Transverse colon (tissue), 4 donors: Measurements from ENCODE around the gene WFIKKN2. TPM values are rescaled to one million over a fixed set of nuclear protein-coding genes. Genes with fewer than 3 reads are reported as not detected.

ENCODE experiments used
- DNase-seq: peaks from one replicate; pipeline ENCODE4 v3.0.0-alpha.2; 2019
- H3K27ac ChIP-seq, 4 donors: fragments of 200-600 bp; sonication (generic); 2 replicates each; pipeline ENCODE4 v1.5.1; 2016 to 2018; ENCODE audit warnings: inconsistent platforms in 4 of 4
- H3K27me3 ChIP-seq: fragments of 200-600 bp; sonication (generic); 2 replicates; pipeline ENCODE4 v1.5.1; 2017; ENCODE audit warnings: inconsistent platforms
- H3K36me3 ChIP-seq, 4 donors: fragments of 200-600 bp; sonication (generic); 2 replicates each; pipeline ENCODE4 v1.5.1; 2017 to 2019; ENCODE audit warnings: inconsistent platforms in 4 of 4
- H3K4me1 ChIP-seq, 4 donors: fragments of 200-600 bp; sonication (generic); 2 replicates each; pipeline ENCODE4 v1.5.1; 2017 to 2020; ENCODE audit warnings: inconsistent platforms in 4 of 4
- H3K4me3 ChIP-seq, 4 donors: fragments of 200-600 bp; sonication (generic); 1 replicate in 1 of 4; 2 replicates in 3 of 4; pipeline versions ENCODE4 v1.5.1 to v1.6.1; 2017 to 2019; ENCODE audit warnings: inconsistent platforms in 4 of 4
- H3K9me3 ChIP-seq, 2 donors: fragments of 200-600 bp; sonication (generic); 2 replicates each; pipeline ENCODE4 v1.5.1; 2017 to 2019; ENCODE audit warnings: inconsistent platforms in 2 of 2
- EP300 ChIP-seq: sonication (generic); formaldehyde crosslinking; IDR thresholded peaks from one replicate; pipeline ENCODE4 v1.6.1; 2017; ENCODE audit warnings: antibody characterized with exemption, low read depth
- POLR2A ChIP-seq: fragments of 450-650 bp; IDR thresholded peaks from one replicate; pipeline ENCODE4 v1.6.1; 2016; ENCODE audit warnings: antibody characterized with exemption, mild to moderate bottlenecking, moderate library complexity
- POLR2AphosphoS5 ChIP-seq, 3 donors: sonication (generic); formaldehyde crosslinking; IDR thresholded peaks; one replicate each; pipeline ENCODE4 v1.6.1; 2016; ENCODE audit warnings: antibody characterized with exemption in 3 of 3
- WGBS, 2 donors: methylation state at CpG; one replicate each; pipeline ENCODE4 v1.1.5; 2018; ENCODE audit warnings: low coverage in 1 of 2; 5-methylcytosine and 5-hydroxymethylcytosine counted together
- in situ Hi-C, 4 donors: fragments of 200-750 bp; cut with MboI; loops; one replicate each; pipeline versions ENCODE4 v1.15.0 to v1.15.1; 2017; ENCODE audit warnings: low sequenced_read_pairs in 3 of 4, low pct_ligation_motif_present in 1 of 4, low pct_unique_long_range_greater_than_20kb in 1 of 4
- intact Hi-C: fragments of 100-400 bp; cut with DNase I; formaldehyde crosslinking; loops from one replicate; pipeline ENCODE4 v1.15.1; 2023; ENCODE audit warnings: low total_unique reads
- total RNA-seq, 4 donors: library from RNA; depleted of rRNA; stranded (reverse); fragments of >200 nt; gene quantifications; one replicate each; pipeline ENCODE4 v1.1.0, GENCODE V29; 2016
- TF ChIP-seq, protein P1 (sequence below), 5 experiments: fragments of 200-600 bp in 3 of 5; fragments of 450-650 bp in 2 of 5; sonication (generic) in 3 of 5; IDR thresholded peaks; 1 replicate in 2 of 5; 2 replicates in 3 of 5; pipeline ENCODE4 v1.5.1; 2016 to 2017; ENCODE audit warnings: antibody characterized with exemption in 5 of 5, inconsistent platforms in 3 of 5, mild to moderate bottlenecking in 2 of 5, moderate library complexity in 1 of 5

WFIKKN2 gene, protein sequence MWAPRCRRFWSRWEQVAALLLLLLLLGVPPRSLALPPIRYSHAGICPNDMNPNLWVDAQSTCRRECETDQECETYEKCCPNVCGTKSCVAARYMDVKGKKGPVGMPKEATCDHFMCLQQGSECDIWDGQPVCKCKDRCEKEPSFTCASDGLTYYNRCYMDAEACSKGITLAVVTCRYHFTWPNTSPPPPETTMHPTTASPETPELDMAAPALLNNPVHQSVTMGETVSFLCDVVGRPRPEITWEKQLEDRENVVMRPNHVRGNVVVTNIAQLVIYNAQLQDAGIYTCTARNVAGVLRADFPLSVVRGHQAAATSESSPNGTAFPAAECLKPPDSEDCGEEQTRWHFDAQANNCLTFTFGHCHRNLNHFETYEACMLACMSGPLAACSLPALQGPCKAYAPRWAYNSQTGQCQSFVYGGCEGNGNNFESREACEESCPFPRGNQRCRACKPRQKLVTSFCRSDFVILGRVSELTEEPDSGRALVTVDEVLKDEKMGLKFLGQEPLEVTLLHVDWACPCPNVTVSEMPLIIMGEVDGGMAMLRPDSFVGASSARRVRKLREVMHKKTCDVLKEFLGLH
- total RNA-seq: not detected

DNA sequence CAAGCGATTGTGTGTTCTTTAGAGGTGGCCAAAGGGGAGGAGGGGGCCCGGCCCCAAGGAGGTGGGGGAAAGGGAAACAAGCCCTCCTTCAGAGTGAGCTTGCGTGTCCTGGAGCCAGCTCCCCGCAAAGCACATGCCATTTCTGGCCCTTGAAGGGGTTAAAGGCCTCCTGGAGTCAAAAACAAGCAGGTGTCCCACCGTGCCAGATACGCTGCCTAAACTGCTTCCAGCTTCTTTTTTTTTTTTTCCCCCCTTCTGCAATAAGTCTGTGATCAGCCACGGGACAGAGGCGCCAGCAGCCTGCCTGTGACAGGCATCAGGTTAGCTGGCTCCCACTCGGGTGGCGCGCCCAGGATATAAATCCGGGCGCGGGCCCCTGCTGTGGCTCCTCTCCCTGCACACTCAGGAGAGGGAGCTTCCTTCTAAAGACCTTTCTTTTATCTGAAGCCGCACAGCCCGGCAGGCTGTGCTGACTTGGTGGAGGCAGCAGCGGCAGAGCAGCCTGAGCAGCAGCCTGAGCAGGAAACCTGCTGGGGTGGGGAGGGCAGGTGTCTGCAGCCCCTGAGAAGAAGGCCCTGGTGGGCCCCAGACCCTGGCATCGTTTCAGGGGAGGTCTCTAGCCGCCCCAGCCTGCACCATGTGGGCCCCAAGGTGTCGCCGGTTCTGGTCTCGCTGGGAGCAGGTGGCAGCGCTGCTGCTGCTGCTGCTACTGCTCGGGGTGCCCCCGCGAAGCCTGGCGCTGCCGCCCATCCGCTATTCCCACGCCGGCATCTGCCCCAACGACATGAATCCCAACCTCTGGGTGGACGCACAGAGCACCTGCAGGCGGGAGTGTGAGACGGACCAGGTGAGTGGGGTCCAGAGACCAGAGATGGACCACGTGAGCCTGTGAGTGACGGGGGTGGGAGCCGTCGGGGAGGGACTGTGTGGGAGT lies at the start of gene WFIKKN2:
Gene WFIKKN2 (plus strand): TSS at position 286 of the 934 bp plus-strand sequence. CDS start 352 bp downstream, at position 638.
- Histone ChIP-seq H3K4me3 (peak within 1 kb of the TSS in 3 of 4 donors; percentile 14 to 34 (median 14)), H3K4me1 (peaks cover 0 to 15% (median 13%) of the 10 kb centered on the region in 4 donors), H3K9me3 (no peaks in the 10 kb centered on the region), H3K27ac (no peak within 1 kb of the TSS), H3K27me3 (peaks cover 24% of the 10 kb centered on the region), H3K36me3 (no peaks in the 10 kb centered on the region)
- intact Hi-C loops: no loop called here
- DNase-seq: peak; percentile 26
- TF ChIP-seq POLR2A (no peak), EP300 (no peak), POLR2AphosphoS5 (IDR thresholded peaks at IDR 0.05) (no peak)
- TF ChIP-seq, protein P1, sequence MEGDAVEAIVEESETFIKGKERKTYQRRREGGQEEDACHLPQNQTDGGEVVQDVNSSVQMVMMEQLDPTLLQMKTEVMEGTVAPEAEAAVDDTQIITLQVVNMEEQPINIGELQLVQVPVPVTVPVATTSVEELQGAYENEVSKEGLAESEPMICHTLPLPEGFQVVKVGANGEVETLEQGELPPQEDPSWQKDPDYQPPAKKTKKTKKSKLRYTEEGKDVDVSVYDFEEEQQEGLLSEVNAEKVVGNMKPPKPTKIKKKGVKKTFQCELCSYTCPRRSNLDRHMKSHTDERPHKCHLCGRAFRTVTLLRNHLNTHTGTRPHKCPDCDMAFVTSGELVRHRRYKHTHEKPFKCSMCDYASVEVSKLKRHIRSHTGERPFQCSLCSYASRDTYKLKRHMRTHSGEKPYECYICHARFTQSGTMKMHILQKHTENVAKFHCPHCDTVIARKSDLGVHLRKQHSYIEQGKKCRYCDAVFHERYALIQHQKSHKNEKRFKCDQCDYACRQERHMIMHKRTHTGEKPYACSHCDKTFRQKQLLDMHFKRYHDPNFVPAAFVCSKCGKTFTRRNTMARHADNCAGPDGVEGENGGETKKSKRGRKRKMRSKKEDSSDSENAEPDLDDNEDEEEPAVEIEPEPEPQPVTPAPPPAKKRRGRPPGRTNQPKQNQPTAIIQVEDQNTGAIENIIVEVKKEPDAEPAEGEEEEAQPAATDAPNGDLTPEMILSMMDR (IDR thresholded peaks at IDR 0.05): no peak
- WGBS, 2 donors: 44% methylated on average over 25 of the region's 39 CpGs; no CpG with 5 or more reads in 1 of the 2 donors
- in situ Hi-C loops: loop anchor here in 2 of 4 donors (10.0 to 25.0 kb wide), 2 partner anchors 291 to 298 kb away; partner anchors contain the start of genes SPATA20 (in 2 of the 2) and EPN3 (in 1 of the 2)

DNA sequence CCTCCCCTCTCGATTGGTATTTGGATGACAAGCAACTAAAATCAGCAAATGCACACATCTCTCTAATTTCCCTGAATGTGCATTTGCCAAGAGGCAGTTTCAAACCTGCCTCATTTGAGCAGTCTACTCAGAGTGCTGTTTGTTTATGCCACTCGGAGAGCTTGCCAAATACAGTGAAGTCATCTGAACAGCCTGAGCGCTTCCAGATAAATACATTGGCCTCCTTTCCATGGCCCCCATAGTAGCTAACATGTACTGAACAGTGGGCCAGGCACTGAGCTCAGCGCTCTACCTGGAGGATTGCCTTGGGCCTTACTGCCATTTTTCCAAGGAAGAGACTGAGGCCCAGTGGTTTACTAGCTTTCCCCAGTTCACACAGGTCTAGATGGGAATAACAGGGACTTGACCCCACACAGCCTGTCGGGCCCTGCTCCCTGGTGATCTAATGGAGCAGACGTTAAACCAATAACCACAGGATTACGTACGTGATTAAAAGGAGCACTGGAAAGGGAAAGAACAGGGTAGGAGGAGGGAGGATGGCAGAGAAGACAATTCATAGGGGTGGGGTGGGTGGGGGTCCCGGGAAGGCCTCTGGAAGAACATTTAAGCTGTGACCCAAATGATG lies 49.3 kb upstream of the WFIKKN2 start:
- 32 to 55% methylated on average over 4 to 9 of the region's 9 CpGs for WGBS, 2 donors
- peak overlapping the region in 1 of 4 donors; percentile 66 for H3K27ac ChIP-seq
- H3K4me1 ChIP-seq: peaks cover 0 to 8% (median 3%) of the 10 kb centered on the region in 4 donors
- H3K27me3 ChIP-seq: no peaks in the 10 kb centered on the region
- no peak for DNase-seq
- in situ Hi-C loops: loop anchor here (5.0 to 10.0 kb wide), 3 partner anchors 56 to 169 kb away; no protein-coding TSS in a partner anchor
- intact Hi-C loops: no loop called here
- no peaks in the 10 kb centered on the region for H3K9me3 ChIP-seq
- TF ChIP-seq EP300: no peak
- TF ChIP-seq POLR2A: no peak
- no peak for TF ChIP-seq POLR2AphosphoS5 (IDR thresholded peaks at IDR 0.05)
- TF ChIP-seq, protein P1 (IDR thresholded peaks at IDR 0.05): no peak
- H3K4me3 ChIP-seq: no peak overlapping the region
- H3K36me3 ChIP-seq: no peaks in the 10 kb centered on the region

DNA sequence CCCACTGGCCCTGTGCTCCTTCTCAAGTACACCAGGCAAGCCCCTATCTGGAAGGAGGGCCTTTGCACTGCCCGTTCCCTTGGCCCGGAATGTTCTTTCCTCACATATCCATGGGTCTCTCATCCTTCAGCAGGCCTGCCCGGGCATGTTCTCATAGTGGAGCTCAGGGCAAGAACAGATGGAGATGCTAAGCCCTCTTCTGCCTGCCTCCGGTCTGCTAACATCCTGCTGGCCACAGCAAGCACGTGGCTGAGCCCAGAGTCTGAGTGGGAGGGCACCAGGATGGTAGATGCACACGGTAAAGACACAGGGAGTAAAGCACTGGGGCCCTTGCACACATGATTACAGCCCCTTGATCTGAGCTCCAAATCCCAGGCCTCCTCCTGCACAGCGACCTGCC lies 48.3 kb upstream of the WFIKKN2 start:
- in situ Hi-C loops: loop anchor here (5.0 to 10.0 kb wide), 3 partner anchors 55 to 168 kb away; no protein-coding TSS in a partner anchor
- H3K27ac ChIP-seq: no peak overlapping the region
- H3K9me3 ChIP-seq: no peaks in the 10 kb centered on the region
- peaks cover 0 to 8% (median 3%) of the 10 kb centered on the region in 4 donors for H3K4me1 ChIP-seq
- H3K4me3 ChIP-seq: no peak overlapping the region
- TF ChIP-seq POLR2A (no peak), POLR2AphosphoS5 (IDR thresholded peaks at IDR 0.05) (no peak), EP300 (no peak)
- TF ChIP-seq, protein P1 (IDR thresholded peaks at IDR 0.05): no peak
- H3K36me3 ChIP-seq: no peaks in the 10 kb centered on the region
- no peaks in the 10 kb centered on the region for H3K27me3 ChIP-seq
- WGBS, 2 donors: 89 to 100% methylated on average over 1 to 7 of the region's 7 CpGs
- intact Hi-C loops: no loop called here
- DNase-seq: no peak
